Mesendoderm (in vitro differentiated cells): ENCODE results near the gene FAM117A.

Experiments
- DNase-seq: peaks from one replicate; pipeline ENCODE4 v3.0.0; 2013
- H2AK5ac ChIP-seq: 2 replicates; pipeline ENCODE4 v1.6.1; 2013; ENCODE audit warnings: low read length, inconsistent platforms
- H2BK120ac ChIP-seq: 2 replicates; pipeline ENCODE4 v1.6.1; 2013; ENCODE audit warnings: low read depth, mild to moderate bottlenecking, low read length, moderate library complexity, mixed read lengths
- H2BK15ac ChIP-seq: replicated peaks from 2 replicates; pipeline ENCODE4 v1.6.1; 2013; ENCODE audit warnings: low read depth, mild to moderate bottlenecking, moderate library complexity
- H2BK5ac ChIP-seq: 2 replicates; pipeline ENCODE4 v1.6.1; 2013; ENCODE audit warnings: low read length, inconsistent platforms
- H3K18ac ChIP-seq: 2 replicates; pipeline ENCODE4 v1.6.1; 2013; ENCODE audit warnings: mild to moderate bottlenecking, low read length, mixed read lengths
- H3K23ac ChIP-seq: one replicate; pipeline ENCODE4 v1.6.1; 2013; ENCODE audit warnings: low read length
- H3K27ac ChIP-seq: 2 replicates; pipeline ENCODE4 v1.5.1; 2013; ENCODE audit warnings: low read depth, mild to moderate bottlenecking, inconsistent platforms, low read length, moderate library complexity
- H3K27me3 ChIP-seq: 2 replicates; pipeline ENCODE4 v1.6.1; 2013; ENCODE audit warnings: low read length, control low read depth, mild to moderate bottlenecking, inconsistent platforms; ENCODE audit not compliant: insufficient read depth, poor library complexity
- H3K36me3 ChIP-seq: 2 replicates; pipeline ENCODE4 v1.6.1; 2013; ENCODE audit warnings: low read length, inconsistent platforms; ENCODE audit not compliant: control insufficient read depth, insufficient read depth
- H3K4ac ChIP-seq: one replicate; pipeline ENCODE4 v1.6.1; 2013; ENCODE audit warnings: low read depth, mild to moderate bottlenecking, low read length, moderate library complexity
- H3K4me1 ChIP-seq: 2 replicates; pipeline ENCODE4 v1.6.1; 2013; ENCODE audit warnings: low read depth, low read length, inconsistent platforms; ENCODE audit not compliant: control insufficient read depth
- H3K4me2 ChIP-seq: 2 replicates; pipeline ENCODE4 v1.6.1; 2013; ENCODE audit warnings: low read length
- H3K4me3 ChIP-seq: 2 replicates; pipeline ENCODE4 v1.5.1; 2013; ENCODE audit warnings: mild to moderate bottlenecking, low read length
- H3K56ac ChIP-seq: one replicate; pipeline ENCODE4 v1.6.1; 2013; ENCODE audit warnings: low read length
- H3K79me1 ChIP-seq: 2 replicates; pipeline ENCODE4 v1.6.1; 2013; ENCODE audit warnings: low read length, inconsistent platforms
- H3K79me2 ChIP-seq: 2 replicates; pipeline ENCODE4 v1.6.1; 2013; ENCODE audit warnings: mild to moderate bottlenecking, low read length; ENCODE audit not compliant: control insufficient read depth, insufficient read depth
- H3K9ac ChIP-seq: 2 replicates; pipeline ENCODE4 v1.6.1; 2013; ENCODE audit warnings: low read length, inconsistent platforms
- H4K5ac ChIP-seq: one replicate; pipeline ENCODE4 v1.6.1; 2013; ENCODE audit warnings: low read length
- H4K8ac ChIP-seq: one replicate; pipeline ENCODE4 v1.6.1; 2013; ENCODE audit warnings: low read depth, mild to moderate bottlenecking, control low read depth, low read length, moderate library complexity
- WGBS: extraction: QIAGEN DNeasy Blood & Tissue Kit; methylation state at CpG from one replicate; pipeline ENCODE4 v1.1.7; 2013; ENCODE audit warnings: low lambda C conversion rate, missing lambda C conversion rate; ENCODE audit not compliant: insufficient coverage; ENCODE audit errors: extremely low coverage; 5-methylcytosine and 5-hydroxymethylcytosine counted together

FAM117A gene

DNA sequence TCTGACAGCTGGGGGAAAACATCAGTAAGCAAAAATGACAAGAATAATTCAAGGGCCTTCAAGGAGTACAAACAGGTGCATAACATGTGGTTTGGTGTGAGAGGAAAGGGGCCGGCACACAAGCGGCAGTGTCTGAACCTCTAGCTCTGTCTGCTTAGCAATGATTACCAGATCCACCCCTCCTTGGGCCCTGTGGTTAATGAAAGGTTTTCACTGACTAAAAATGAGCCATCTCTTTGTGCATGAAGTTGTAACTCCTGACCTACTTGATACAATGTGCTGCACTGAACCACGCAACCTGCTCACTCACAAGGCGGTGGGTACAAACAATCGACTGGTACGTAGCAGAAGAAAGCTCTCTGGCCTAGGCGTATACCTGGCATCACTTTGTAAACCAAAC, 15.1 kb downstream of the FAM117A start:
- Histone ChIP-seq H2BK120ac (no peak overlapping the region), H3K23ac (no peak overlapping the region), H3K27me3 (no peaks in the 10 kb centered on the region), H4K5ac (no peak overlapping the region), H2AK5ac (no peak overlapping the region), H3K79me1 (peaks cover 4% of the 10 kb centered on the region), H3K36me3 (no peaks in the 10 kb centered on the region), H3K18ac (no peak overlapping the region), H3K4ac (no peak overlapping the region), H3K4me2 (no peak overlapping the region), H2BK15ac (no peak overlapping the region), H3K4me1 (no peaks in the 10 kb centered on the region), H3K4me3 (no peak overlapping the region), H3K79me2 (no peaks in the 10 kb centered on the region), H3K56ac (no peak overlapping the region), H4K8ac (no peak overlapping the region), H2BK5ac (no peak overlapping the region), H3K9ac (no peak overlapping the region), H3K27ac (no peak overlapping the region)
- WGBS: no CpG with 5 or more reads among the region's 7 CpGs
- no peak for DNase-seq

DNA sequence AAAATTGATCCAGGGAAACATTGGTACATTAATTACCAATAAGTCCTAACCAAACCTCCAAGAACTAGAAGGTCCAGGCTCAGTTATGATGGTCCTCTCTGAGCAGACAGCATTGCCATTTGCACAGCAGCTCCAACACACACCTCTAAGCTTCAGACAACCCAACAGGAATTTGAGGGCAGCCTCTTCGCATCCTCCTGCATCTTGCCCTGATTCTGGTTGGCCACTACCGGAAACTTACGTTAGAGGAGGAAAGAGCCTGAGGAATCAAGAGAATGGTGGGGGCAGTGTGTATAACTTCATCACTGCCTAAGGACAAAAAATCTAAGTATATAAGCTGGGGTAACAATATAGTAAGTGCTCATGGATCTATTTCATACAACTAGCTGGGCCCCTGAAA, 15.7 kb downstream of the FAM117A start:
- H3K36me3 ChIP-seq: no peaks in the 10 kb centered on the region
- no peak overlapping the region for H3K27ac ChIP-seq
- H3K79me2 ChIP-seq: no peaks in the 10 kb centered on the region
- H4K8ac ChIP-seq: no peak overlapping the region
- no peak overlapping the region for H3K4me3 ChIP-seq
- H3K79me1 ChIP-seq: peaks cover 4% of the 10 kb centered on the region
- no peak overlapping the region for H2BK120ac ChIP-seq
- no peak overlapping the region for H2BK15ac ChIP-seq
- no peaks in the 10 kb centered on the region for H3K27me3 ChIP-seq
- H3K4ac ChIP-seq: no peak overlapping the region
- no peak overlapping the region for H3K9ac ChIP-seq
- H2AK5ac ChIP-seq: no peak overlapping the region
- no CpG with 5 or more reads among the region's 3 CpGs for WGBS
- DNase-seq: no peak
- no peaks in the 10 kb centered on the region for H3K4me1 ChIP-seq
- H4K5ac ChIP-seq: no peak overlapping the region
- no peak overlapping the region for H3K4me2 ChIP-seq
- H2BK5ac ChIP-seq: no peak overlapping the region
- H3K56ac ChIP-seq: no peak overlapping the region
- no peak overlapping the region for H3K18ac ChIP-seq
- H3K23ac ChIP-seq: no peak overlapping the region

DNA sequence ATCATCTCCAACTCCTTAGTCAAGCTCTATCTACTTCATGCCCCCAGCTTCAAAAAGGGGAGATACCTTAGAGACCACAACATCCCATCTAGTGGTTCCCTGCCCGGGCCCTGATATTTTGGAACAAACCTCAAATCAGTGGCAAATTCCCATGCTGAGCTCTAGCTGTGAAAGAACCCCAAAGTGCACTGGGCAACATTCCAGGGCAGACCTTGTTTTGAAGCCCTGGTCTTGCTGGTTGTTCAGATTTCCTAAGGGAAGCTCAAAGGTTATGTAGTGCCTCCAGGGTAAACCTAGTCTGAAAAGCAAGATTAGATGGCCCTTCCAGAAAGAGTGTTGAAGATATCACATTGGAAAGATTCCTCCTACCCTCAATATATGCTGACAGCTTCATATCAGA, 16.3 kb downstream of the FAM117A start:
- no peak overlapping the region for H2BK5ac ChIP-seq
- no peaks in the 10 kb centered on the region for H3K79me2 ChIP-seq
- no peak overlapping the region for H2AK5ac ChIP-seq
- H3K23ac ChIP-seq: no peak overlapping the region
- H3K9ac ChIP-seq: no peak overlapping the region
- no peak overlapping the region for H2BK120ac ChIP-seq
- H3K27me3 ChIP-seq: no peaks in the 10 kb centered on the region
- no peak overlapping the region for H4K8ac ChIP-seq
- no peak overlapping the region for H4K5ac ChIP-seq
- no CpG with 5 or more reads among the region's 1 CpG for WGBS
- no peak overlapping the region for H3K27ac ChIP-seq
- H3K4ac ChIP-seq: no peak overlapping the region
- no peak overlapping the region for H3K4me3 ChIP-seq
- H2BK15ac ChIP-seq: no peak overlapping the region
- peaks cover 4% of the 10 kb centered on the region for H3K79me1 ChIP-seq
- H3K18ac ChIP-seq: no peak overlapping the region
- H3K56ac ChIP-seq: no peak overlapping the region
- H3K4me1 ChIP-seq: no peaks in the 10 kb centered on the region
- H3K4me2 ChIP-seq: no peak overlapping the region
- no peak for DNase-seq
- no peaks in the 10 kb centered on the region for H3K36me3 ChIP-seq

DNA sequence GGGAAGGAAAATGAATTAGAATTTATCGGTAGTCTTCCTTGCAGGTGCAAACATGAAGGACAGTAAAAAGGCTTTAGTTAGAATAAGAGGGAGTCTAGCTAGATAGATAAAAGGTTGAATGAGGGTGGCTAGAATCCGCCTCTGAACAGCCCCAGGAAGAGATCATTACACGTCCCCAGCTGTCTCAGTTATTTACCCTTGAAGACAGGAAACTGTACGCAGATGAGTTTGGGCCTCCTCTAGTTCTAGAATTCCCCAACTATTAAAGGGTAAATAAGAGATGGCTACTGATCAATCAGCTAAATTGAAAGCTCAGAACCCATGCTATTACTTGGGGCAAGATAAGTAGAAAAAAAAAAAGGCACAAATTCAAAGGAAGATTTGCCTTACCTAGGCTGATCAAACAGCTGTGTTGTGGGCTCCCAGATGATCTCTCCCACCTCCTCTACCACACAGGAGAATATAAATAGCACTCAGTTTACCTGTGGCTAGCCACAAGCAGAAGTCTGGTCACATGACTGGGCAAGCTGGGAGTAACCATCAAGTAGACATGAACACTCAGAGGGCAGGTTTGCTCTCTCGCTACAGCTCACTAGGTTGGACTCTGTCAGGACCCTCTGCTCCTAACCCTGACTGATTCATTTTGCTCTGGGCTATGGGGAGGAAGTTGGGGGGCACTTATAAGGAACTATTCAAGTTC, 17.0 kb downstream of the FAM117A start:
- H2BK15ac ChIP-seq: no peak overlapping the region
- H3K4me2 ChIP-seq: no peak overlapping the region
- no peak overlapping the region for H2BK5ac ChIP-seq
- H3K23ac ChIP-seq: no peak overlapping the region
- H3K56ac ChIP-seq: no peak overlapping the region
- no CpG with 5 or more reads among the region's 5 CpGs for WGBS
- no peak for DNase-seq
- H3K4ac ChIP-seq: no peak overlapping the region
- H3K27ac ChIP-seq: no peak overlapping the region
- peaks cover 2% of the 10 kb centered on the region for H3K79me1 ChIP-seq
- no peaks in the 10 kb centered on the region for H3K79me2 ChIP-seq
- H3K4me3 ChIP-seq: no peak overlapping the region
- H4K8ac ChIP-seq: no peak overlapping the region
- no peak overlapping the region for H3K9ac ChIP-seq
- H4K5ac ChIP-seq: no peak overlapping the region
- no peaks in the 10 kb centered on the region for H3K4me1 ChIP-seq
- H3K27me3 ChIP-seq: no peaks in the 10 kb centered on the region
- H3K18ac ChIP-seq: no peak overlapping the region
- H2BK120ac ChIP-seq: no peak overlapping the region
- no peaks in the 10 kb centered on the region for H3K36me3 ChIP-seq
- H2AK5ac ChIP-seq: no peak overlapping the region

DNA sequence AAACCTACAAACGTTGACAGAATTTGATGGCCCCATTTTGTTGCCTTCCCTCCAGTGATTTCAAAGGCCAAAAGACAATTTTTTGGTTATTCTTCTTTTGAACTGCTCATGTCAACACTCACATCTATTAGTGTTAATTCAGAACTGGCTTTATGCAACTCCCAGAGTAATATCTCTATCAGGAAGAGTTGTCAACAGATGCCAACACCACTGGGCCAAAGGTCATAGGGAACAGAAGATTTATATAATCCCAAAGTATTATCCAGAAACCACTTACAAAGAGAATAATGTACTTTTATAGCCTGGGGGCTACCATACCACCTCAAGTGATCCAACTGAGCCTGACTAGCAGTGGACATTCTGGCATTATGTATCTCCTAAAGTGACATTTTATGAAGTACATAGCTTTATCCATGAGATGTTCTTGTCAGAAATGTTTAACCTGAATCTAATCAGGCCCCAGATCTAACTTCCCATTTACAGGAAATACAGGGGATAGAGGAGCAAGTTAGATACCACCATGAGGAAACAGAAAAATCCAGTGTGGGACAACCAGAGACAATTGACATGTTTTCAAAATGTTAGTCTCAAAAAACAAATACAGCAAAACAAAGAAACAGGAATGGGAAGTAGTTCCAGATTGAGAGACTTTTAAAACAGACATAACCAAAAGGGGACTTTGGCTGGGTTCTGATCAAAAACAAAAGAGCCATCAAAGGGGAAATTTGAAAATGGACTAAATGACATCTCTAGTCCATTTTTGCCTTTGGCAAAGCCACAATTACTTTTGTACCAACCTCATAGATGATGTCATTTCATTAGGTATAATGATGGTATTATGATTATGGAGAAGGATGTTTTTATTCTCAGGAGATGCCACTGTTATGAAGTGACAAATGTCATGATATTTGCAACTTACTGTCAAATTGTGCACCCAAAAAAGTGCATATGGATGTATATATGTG, 18.5 kb downstream of the FAM117A start:
- Histone ChIP-seq H4K5ac (no peak overlapping the region), H3K4me3 (no peak overlapping the region), H3K18ac (no peak overlapping the region), H3K79me1 (peaks cover 4% of the 10 kb centered on the region), H3K4ac (no peak overlapping the region), H3K27ac (no peak overlapping the region), H2AK5ac (no peak overlapping the region), H3K4me1 (no peaks in the 10 kb centered on the region), H3K4me2 (no peak overlapping the region), H4K8ac (no peak overlapping the region), H3K79me2 (no peaks in the 10 kb centered on the region), H2BK120ac (no peak overlapping the region), H2BK15ac (no peak overlapping the region), H3K27me3 (no peaks in the 10 kb centered on the region), H3K23ac (no peak overlapping the region), H2BK5ac (no peak overlapping the region), H3K36me3 (no peaks in the 10 kb centered on the region), H3K9ac (no peak overlapping the region), H3K56ac (no peak overlapping the region)
- DNase-seq: no peak
- no CpG with 5 or more reads among the region's 1 CpG for WGBS
